GM12878 (cell line): ENCODE measurements around the gene ZNF264. TPM values are rescaled to one million over a fixed set of nuclear protein-coding genes. Genes with fewer than 3 reads are reported as not detected.

Source experiments
- ATAC-seq: fragments of 200-7000 bp; cut with Tn5 transposase; 3 replicates; pipeline ENCODE4 v1.9.1; 2020; ENCODE audit warnings: mild to moderate bottlenecking, moderate library complexity
- BruUV-seq: library from RNA; stranded (reverse); fragments of 400-500 nt; replicated peaks from 2 replicates; lab custom pipeline; 2021; lab: Mats Ljungman, UMichigan
- CTCF ChIA-PET: fragments of 300-600 bp; sonication (Branson Sonifier 250); formaldehyde crosslinking; extraction: SDS; loops from one replicate; lab custom pipeline; 2021; ENCODE audit warnings: inconsistent platforms; lab: Yijun Ruan, JAX
- POLR2A ChIA-PET: fragments of 350-600 bp; formaldehyde crosslinking; extraction: SDS; loops from one replicate; lab custom pipeline; 2021; ENCODE audit warnings: inconsistent platforms; lab: Charles Lee
- RAD21 ChIA-PET: fragments of 300-600 bp; sonication (Branson Sonifier 250); formaldehyde crosslinking; loops from one replicate; lab custom pipeline; 2023; ENCODE audit warnings: antibody characterized with exemption; ENCODE audit not compliant: unreplicated experiment; lab: Charles Lee
- SMC1A ChIA-PET: fragments of 300-600 bp; sonication (Branson Sonifier 250); formaldehyde crosslinking; loops from one replicate; lab custom pipeline; 2023; ENCODE audit not compliant: unreplicated experiment, uncharacterized antibody; lab: Charles Lee
- DNase-seq: peaks from one replicate; pipeline ENCODE4 v3.0.0-alpha.2; 2011; ENCODE audit warnings: low read depth, low spot score
- FAIRE-seq: peaks from 3 replicates; lab custom pipeline; 2011; peaks lifted over from hg19 to GRCh38; lab: Jason Lieb, UNC
- H2AFZ ChIP-seq: 2 replicates; pipeline ENCODE4 v1.6.0; 2011; ENCODE audit warnings: low read depth, low read length, control low read depth; ENCODE audit not compliant: control insufficient read depth
- H3K27ac ChIP-seq: 2 replicates; pipeline ENCODE4 v1.5.1; 2011; ENCODE audit warnings: control low read depth; ENCODE audit not compliant: control insufficient read depth, insufficient read depth
- H3K27me3 ChIP-seq, 2 experiments: replicated peaks in 1 of 2; 2 replicates each; pipeline versions ENCODE4 v1.6.0 to v1.6.1; 2011; ENCODE audit warnings: low read length in 1 of 2; ENCODE audit not compliant: control insufficient read depth in 2 of 2, insufficient read depth in 2 of 2
- H3K36me3 ChIP-seq, 2 experiments: 2 replicates each; pipeline ENCODE4 v1.5.1; 2011; ENCODE audit warnings: low read length in 1 of 2; ENCODE audit not compliant: control insufficient read depth in 2 of 2, insufficient read depth in 2 of 2
- H3K4me1 ChIP-seq: 2 replicates; pipeline ENCODE4 v1.6.1; 2011; ENCODE audit warnings: mild to moderate bottlenecking, low read length, moderate library complexity, mixed read lengths; ENCODE audit not compliant: control insufficient read depth, insufficient read depth
- H3K4me2 ChIP-seq: 2 replicates; pipeline ENCODE4 v1.6.0; 2011; ENCODE audit warnings: control low read depth; ENCODE audit not compliant: control insufficient read depth, insufficient read depth
- H3K4me3 ChIP-seq: fragments of 200-600 bp; sonication (generic); 2 replicates; pipeline ENCODE4 v1.5.1; 2016
- H3K79me2 ChIP-seq: 2 replicates; pipeline ENCODE4 v1.6.0; 2011; ENCODE audit warnings: low read length; ENCODE audit not compliant: control insufficient read depth, insufficient read depth
- H3K9ac ChIP-seq: 2 replicates; pipeline ENCODE4 v1.8.0; 2011; ENCODE audit warnings: low read length, control low read depth, mixed read lengths; ENCODE audit not compliant: control insufficient read depth, insufficient read depth
- H3K9me3 ChIP-seq: replicated peaks from 3 replicates; pipeline ENCODE4 v1.5.1; 2011; ENCODE audit warnings: mild to moderate bottlenecking, low read length; ENCODE audit not compliant: control insufficient read depth, insufficient read depth
- H4K20me1 ChIP-seq: 2 replicates; pipeline ENCODE4 v1.6.0; 2011; ENCODE audit not compliant: control insufficient read depth, insufficient read depth
- CBX5 ChIP-seq: sonication (generic); IDR thresholded peaks from 2 replicates; pipeline ENCODE4 v1.6.1; 2016; ENCODE audit warnings: low read depth, moderate library complexity, mild to moderate bottlenecking, inconsistent platforms
- HDGF ChIP-seq: fragments of 450-650 bp; IDR thresholded peaks from 2 replicates; pipeline ENCODE4 v1.6.1; 2016; ENCODE audit warnings: antibody characterized with exemption
- ZNF274 ChIP-seq: IDR thresholded peaks from one replicate; pipeline ENCODE4 v1.8.0; 2011; ENCODE audit not compliant: insufficient read length, insufficient read depth
- ZSCAN29 ChIP-seq: fragments of 450-650 bp; IDR thresholded peaks from 2 replicates; pipeline ENCODE4 v1.6.1; 2017; ENCODE audit warnings: mild to moderate bottlenecking, moderate library complexity
- ZZZ3 ChIP-seq: IDR thresholded peaks from 2 replicates; pipeline ENCODE4 v1.6.1; 2011; ENCODE audit warnings: low read depth; ENCODE audit not compliant: control insufficient read depth, insufficient read length
- WGBS: methylation state at CpG from one replicate; pipeline ENCODE4 v1.1.6; 2016; ENCODE audit warnings: low lambda C conversion rate; ENCODE audit not compliant: insufficient replicate concordance, insufficient coverage; ENCODE audit errors: missing lambda C conversion rate; 5-methylcytosine and 5-hydroxymethylcytosine counted together
- in situ Hi-C: fragments of 300-500 bp; cut with MboI; formaldehyde crosslinking; loops from 9 replicates; pipeline ENCODE4 v1.14.3; 2018; ENCODE audit warnings: mixed read lengths
- intact Hi-C: fragments of 100-400 bp; cut with micrococcal nuclease; formaldehyde crosslinking; loops from one replicate; pipeline ENCODE4 v1.14.2; 2022; ENCODE audit not compliant: unreplicated experiment
- polyA plus RNA-seq, 11 experiments: library from polyadenylated mRNA; depleted of rRNA in 4 of 11; unstranded in 6 of 11; stranded (reverse) in 5 of 11; fragments of >200 nt; fragmentation: Nextera tagmentation in 4 of 11; fragmentation: Illumina TruSeq in 1 of 11; extraction: Ambion mirVana in 4 of 11; extraction: Trizol in 1 of 11; gene quantifications; 1 replicate in 1 of 11; 2 replicates in 10 of 11; pipeline versions ENCODE4 v1.2.1 to v1.2.3, GENCODE V29; 2011 to 2016; ENCODE audit warnings: inconsistent platforms in 2 of 11, missing spikeins in 2 of 11, low read depth in 1 of 11
- total RNA-seq, 4 experiments: library from RNA; depleted of rRNA in 3 of 4; stranded (reverse); fragments of >200 nt in 3 of 4; fragmentation: Illumina TruSeq in 1 of 4; extraction: Trizol in 1 of 4; gene quantifications; 2 replicates each; pipeline versions ENCODE4 v1.2.1 to v1.2.3, GENCODE V29; 2013 to 2021
- TF ChIP-seq, protein P1 (sequence below): fragments of 450-650 bp; conservative IDR thresholded peaks from 2 replicates; pipeline ENCODE4 v1.6.1; 2017; ENCODE audit warnings: mild to moderate bottlenecking, moderate library complexity
- TF ChIP-seq, protein P2 (sequence below): IDR thresholded peaks from 2 replicates; pipeline ENCODE4 v1.6.1; 2011; ENCODE audit warnings: mild to moderate bottlenecking, low read depth, low read length, moderate library complexity; ENCODE audit not compliant: insufficient replicate concordance
- TF ChIP-seq, protein P3 (sequence below): IDR thresholded peaks from 2 replicates; pipeline ENCODE4 v1.6.1; 2012; ENCODE audit warnings: mild to moderate bottlenecking, low read depth, low read length
- TF ChIP-seq, protein P4 (sequence below): fragments of 450-650 bp; IDR thresholded peaks from 2 replicates; pipeline ENCODE4 v1.6.1; 2016; ENCODE audit warnings: mild to moderate bottlenecking
- TF ChIP-seq, protein P5 (sequence below): fragments of 450-650 bp; IDR thresholded peaks from 2 replicates; pipeline ENCODE4 v1.6.1; 2017; ENCODE audit warnings: antibody characterized with exemption, mild to moderate bottlenecking, moderate library complexity

Gene ZNF264
- total and polyA plus RNA-seq, 10 of the 15 experiments (the other 5 are each of a cell fraction or from before 2014, with no cell fraction given): 0.76 to 22.9 (median 9.4) TPM

DNA sequence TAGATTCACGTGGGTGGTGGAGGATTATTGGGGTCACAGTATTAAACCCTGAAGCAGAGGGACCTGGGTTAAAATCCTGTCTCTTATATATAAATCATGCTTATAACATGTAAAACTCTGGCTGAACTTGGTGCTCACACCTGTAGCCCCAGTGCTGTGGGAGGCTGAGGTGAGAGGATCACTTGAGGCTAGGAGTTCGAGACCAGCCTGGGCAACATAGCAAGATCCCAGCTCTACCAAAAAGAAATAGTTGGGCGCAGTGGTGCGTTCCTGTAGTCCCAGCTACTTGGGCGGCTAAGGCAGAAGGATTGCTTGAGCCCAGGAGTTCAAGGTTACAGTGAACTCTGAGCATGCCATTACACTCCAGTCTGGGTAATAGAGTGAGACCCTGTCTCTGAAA lies 51.5 kb downstream of the ZNF264 start:
- Histone ChIP-seq H3K27me3 (no peaks in the 10 kb centered on the region), H3K9me3 (no peaks in the 10 kb centered on the region), H3K4me2 (no peak overlapping the region; the same call in 1 of the 2 replicates), H2AFZ (no peak overlapping the region), H3K27ac (no peak overlapping the region), H3K79me2 (peaks cover 28% of the 10 kb centered on the region), H3K4me3 (no peak overlapping the region), H3K9ac (no peak overlapping the region), H4K20me1 (no peaks in the 10 kb centered on the region), H3K4me1 (peaks cover 9% of the 10 kb centered on the region), H3K36me3 (peaks cover 2% of the 10 kb centered on the region in 2 experiments; a peak in 3 of 4 replicates)
- no TSS peak for BruUV-seq
- in situ Hi-C loops (no loop called here), intact Hi-C loops (no loop called here)
- DNase-seq: no peak
- no peak for FAIRE-seq
- ChIA-PET CTCF (no interaction called here), POLR2A (interaction anchor here (0.9 kb wide), 1 partner anchor 9 kb away, joined by 3 read pairs; no protein-coding TSS in a partner anchor), RAD21 (interaction anchor here (1.2 kb wide), 1 partner anchor 14 kb away, joined by 3 read pairs; no protein-coding TSS in a partner anchor), SMC1A (interaction anchor here (1.0 to 1.1 kb wide), 2 partner anchors 59 to 79 kb away, joined by 3 read pairs; no protein-coding TSS in a partner anchor)
- no peak for ATAC-seq
- 99% methylated on average over 5 of the region's 5 CpGs for WGBS
- TF ChIP-seq, protein P1, sequence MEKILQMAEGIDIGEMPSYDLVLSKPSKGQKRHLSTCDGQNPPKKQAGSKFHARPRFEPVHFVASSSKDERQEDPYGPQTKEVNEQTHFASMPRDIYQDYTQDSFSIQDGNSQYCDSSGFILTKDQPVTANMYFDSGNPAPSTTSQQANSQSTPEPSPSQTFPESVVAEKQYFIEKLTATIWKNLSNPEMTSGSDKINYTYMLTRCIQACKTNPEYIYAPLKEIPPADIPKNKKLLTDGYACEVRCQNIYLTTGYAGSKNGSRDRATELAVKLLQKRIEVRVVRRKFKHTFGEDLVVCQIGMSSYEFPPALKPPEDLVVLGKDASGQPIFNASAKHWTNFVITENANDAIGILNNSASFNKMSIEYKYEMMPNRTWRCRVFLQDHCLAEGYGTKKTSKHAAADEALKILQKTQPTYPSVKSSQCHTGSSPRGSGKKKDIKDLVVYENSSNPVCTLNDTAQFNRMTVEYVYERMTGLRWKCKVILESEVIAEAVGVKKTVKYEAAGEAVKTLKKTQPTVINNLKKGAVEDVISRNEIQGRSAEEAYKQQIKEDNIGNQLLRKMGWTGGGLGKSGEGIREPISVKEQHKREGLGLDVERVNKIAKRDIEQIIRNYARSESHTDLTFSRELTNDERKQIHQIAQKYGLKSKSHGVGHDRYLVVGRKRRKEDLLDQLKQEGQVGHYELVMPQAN: no peak
- TF ChIP-seq ZNF274 (no peak), ZZZ3 (no peak), HDGF (no peak), ZSCAN29 (no peak), CBX5 (no peak)
- TF ChIP-seq, protein P2, sequence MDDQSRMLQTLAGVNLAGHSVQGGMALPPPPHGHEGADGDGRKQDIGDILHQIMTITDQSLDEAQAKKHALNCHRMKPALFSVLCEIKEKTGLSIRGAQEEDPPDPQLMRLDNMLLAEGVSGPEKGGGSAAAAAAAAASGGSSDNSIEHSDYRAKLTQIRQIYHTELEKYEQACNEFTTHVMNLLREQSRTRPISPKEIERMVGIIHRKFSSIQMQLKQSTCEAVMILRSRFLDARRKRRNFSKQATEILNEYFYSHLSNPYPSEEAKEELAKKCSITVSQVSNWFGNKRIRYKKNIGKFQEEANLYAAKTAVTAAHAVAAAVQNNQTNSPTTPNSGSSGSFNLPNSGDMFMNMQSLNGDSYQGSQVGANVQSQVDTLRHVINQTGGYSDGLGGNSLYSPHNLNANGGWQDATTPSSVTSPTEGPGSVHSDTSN: no peak
- TF ChIP-seq, protein P3, sequence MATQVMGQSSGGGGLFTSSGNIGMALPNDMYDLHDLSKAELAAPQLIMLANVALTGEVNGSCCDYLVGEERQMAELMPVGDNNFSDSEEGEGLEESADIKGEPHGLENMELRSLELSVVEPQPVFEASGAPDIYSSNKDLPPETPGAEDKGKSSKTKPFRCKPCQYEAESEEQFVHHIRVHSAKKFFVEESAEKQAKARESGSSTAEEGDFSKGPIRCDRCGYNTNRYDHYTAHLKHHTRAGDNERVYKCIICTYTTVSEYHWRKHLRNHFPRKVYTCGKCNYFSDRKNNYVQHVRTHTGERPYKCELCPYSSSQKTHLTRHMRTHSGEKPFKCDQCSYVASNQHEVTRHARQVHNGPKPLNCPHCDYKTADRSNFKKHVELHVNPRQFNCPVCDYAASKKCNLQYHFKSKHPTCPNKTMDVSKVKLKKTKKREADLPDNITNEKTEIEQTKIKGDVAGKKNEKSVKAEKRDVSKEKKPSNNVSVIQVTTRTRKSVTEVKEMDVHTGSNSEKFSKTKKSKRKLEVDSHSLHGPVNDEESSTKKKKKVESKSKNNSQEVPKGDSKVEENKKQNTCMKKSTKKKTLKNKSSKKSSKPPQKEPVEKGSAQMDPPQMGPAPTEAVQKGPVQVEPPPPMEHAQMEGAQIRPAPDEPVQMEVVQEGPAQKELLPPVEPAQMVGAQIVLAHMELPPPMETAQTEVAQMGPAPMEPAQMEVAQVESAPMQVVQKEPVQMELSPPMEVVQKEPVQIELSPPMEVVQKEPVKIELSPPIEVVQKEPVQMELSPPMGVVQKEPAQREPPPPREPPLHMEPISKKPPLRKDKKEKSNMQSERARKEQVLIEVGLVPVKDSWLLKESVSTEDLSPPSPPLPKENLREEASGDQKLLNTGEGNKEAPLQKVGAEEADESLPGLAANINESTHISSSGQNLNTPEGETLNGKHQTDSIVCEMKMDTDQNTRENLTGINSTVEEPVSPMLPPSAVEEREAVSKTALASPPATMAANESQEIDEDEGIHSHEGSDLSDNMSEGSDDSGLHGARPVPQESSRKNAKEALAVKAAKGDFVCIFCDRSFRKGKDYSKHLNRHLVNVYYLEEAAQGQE: no peak
- TF ChIP-seq, protein P4, sequence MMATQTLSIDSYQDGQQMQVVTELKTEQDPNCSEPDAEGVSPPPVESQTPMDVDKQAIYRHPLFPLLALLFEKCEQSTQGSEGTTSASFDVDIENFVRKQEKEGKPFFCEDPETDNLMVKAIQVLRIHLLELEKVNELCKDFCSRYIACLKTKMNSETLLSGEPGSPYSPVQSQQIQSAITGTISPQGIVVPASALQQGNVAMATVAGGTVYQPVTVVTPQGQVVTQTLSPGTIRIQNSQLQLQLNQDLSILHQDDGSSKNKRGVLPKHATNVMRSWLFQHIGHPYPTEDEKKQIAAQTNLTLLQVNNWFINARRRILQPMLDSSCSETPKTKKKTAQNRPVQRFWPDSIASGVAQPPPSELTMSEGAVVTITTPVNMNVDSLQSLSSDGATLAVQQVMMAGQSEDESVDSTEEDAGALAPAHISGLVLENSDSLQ: no peak
- TF ChIP-seq, protein P5, sequence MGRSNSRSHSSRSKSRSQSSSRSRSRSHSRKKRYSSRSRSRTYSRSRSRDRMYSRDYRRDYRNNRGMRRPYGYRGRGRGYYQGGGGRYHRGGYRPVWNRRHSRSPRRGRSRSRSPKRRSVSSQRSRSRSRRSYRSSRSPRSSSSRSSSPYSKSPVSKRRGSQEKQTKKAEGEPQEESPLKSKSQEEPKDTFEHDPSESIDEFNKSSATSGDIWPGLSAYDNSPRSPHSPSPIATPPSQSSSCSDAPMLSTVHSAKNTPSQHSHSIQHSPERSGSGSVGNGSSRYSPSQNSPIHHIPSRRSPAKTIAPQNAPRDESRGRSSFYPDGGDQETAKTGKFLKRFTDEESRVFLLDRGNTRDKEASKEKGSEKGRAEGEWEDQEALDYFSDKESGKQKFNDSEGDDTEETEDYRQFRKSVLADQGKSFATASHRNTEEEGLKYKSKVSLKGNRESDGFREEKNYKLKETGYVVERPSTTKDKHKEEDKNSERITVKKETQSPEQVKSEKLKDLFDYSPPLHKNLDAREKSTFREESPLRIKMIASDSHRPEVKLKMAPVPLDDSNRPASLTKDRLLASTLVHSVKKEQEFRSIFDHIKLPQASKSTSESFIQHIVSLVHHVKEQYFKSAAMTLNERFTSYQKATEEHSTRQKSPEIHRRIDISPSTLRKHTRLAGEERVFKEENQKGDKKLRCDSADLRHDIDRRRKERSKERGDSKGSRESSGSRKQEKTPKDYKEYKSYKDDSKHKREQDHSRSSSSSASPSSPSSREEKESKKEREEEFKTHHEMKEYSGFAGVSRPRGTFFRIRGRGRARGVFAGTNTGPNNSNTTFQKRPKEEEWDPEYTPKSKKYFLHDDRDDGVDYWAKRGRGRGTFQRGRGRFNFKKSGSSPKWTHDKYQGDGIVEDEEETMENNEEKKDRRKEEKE: no peak
